H1 (cell line): ENCODE results near the gene RTN4RL1. TPM values are rescaled to one million over a fixed set of nuclear protein-coding genes. Genes with fewer than 3 reads are reported as not detected.

Source experiments
- CTCF ChIA-PET: fragments of 300-600 bp; sonication (Branson Sonifier 250); formaldehyde crosslinking; loops from one replicate; lab custom pipeline; 2021; ENCODE audit not compliant: partially characterized antibody; lab: Charles Lee
- POLR2A ChIA-PET: fragments of 300-600 bp; sonication (Branson Sonifier 250); formaldehyde crosslinking; loops from one replicate; lab custom pipeline; 2021; ENCODE audit warnings: inconsistent platforms; ENCODE audit not compliant: partially characterized antibody; lab: Charles Lee
- DNase-seq, 2 experiments: peaks; one replicate each; pipeline versions ENCODE4 v3.0.0 to v3.0.0-alpha.2; 2010 to 2022; ENCODE audit warnings: low spot score in 2 of 2, low read depth in 1 of 2, mixed read lengths in 1 of 2
- FAIRE-seq: peaks from 2 replicates; lab custom pipeline; 2011; peaks lifted over from hg19 to GRCh38; lab: Jason Lieb, UNC
- H2AFZ ChIP-seq: 2 replicates; pipeline ENCODE4 v1.8.1; 2012; ENCODE audit warnings: low read length, inconsistent platforms
- H2AK5ac ChIP-seq: 2 replicates; pipeline ENCODE4 v1.6.1; 2013; ENCODE audit warnings: low read depth, low read length
- H2BK120ac ChIP-seq: replicated peaks from 2 replicates; pipeline ENCODE3; 2013; ENCODE audit warnings: low read depth, low read length, inconsistent platforms
- H2BK12ac ChIP-seq: 2 replicates; pipeline ENCODE4 v1.6.1; 2013; ENCODE audit warnings: low read depth, low read length
- H2BK15ac ChIP-seq: 2 replicates; pipeline ENCODE4 v1.6.1; 2013; ENCODE audit warnings: low read length
- H2BK20ac ChIP-seq: 2 replicates; pipeline ENCODE4 v1.6.1; 2013; ENCODE audit warnings: low read length
- H2BK5ac ChIP-seq: 2 replicates; pipeline ENCODE4 v1.6.1; 2013; ENCODE audit warnings: low read depth, low read length
- H3K14ac ChIP-seq: 2 replicates; pipeline ENCODE4 v1.6.1; 2013; ENCODE audit warnings: inconsistent platforms; ENCODE audit not compliant: insufficient read length
- H3K18ac ChIP-seq: 2 replicates; pipeline ENCODE4 v1.6.1; 2013; ENCODE audit warnings: low read length; ENCODE audit errors: extremely low read depth
- H3K23ac ChIP-seq: 2 replicates; pipeline ENCODE4 v1.6.1; 2013; ENCODE audit warnings: inconsistent platforms; ENCODE audit not compliant: insufficient read length
- H3K23me2 ChIP-seq: 2 replicates; pipeline ENCODE4 v1.6.1; 2013; ENCODE audit warnings: low read depth, low read length
- H3K27ac ChIP-seq: 2 replicates; pipeline ENCODE4 v1.6.1; 2011; ENCODE audit warnings: low read depth, low read length, inconsistent platforms
- H3K27me3 ChIP-seq, 4 experiments: replicated peaks in 1 of 4; 1 replicate in 1 of 4; 2 replicates in 3 of 4; pipeline versions ENCODE4 v1.6.1 to v1.8.1; 2011 to 2013; ENCODE audit warnings: low read length in 3 of 4, mild to moderate bottlenecking in 3 of 4, inconsistent platforms in 2 of 4, mixed read lengths in 2 of 4, moderate library complexity in 1 of 4; ENCODE audit not compliant: control insufficient read depth in 3 of 4, insufficient read depth in 3 of 4; ENCODE audit errors: extremely low read depth in 1 of 4
- H3K36me3 ChIP-seq, 4 experiments: 2 replicates each; pipeline versions ENCODE4 v1.6.1 to v1.8.1; 2011 to 2013; ENCODE audit warnings: mild to moderate bottlenecking in 4 of 4, low read length in 3 of 4, moderate library complexity in 2 of 4, control low read depth in 1 of 4, inconsistent platforms in 1 of 4; ENCODE audit not compliant: insufficient read depth in 4 of 4, control insufficient read depth in 2 of 4
- H3K4ac ChIP-seq: replicated peaks from 2 replicates; pipeline ENCODE3; 2013; ENCODE audit warnings: low read length, low read depth, mixed read lengths, inconsistent platforms; ENCODE audit not compliant: insufficient read length
- H3K4me1 ChIP-seq, 4 experiments: replicated peaks in 1 of 4; 1 replicate in 1 of 4; 2 replicates in 3 of 4; pipeline versions ENCODE4 v1.6.1 to v1.8.1; 2011 to 2013; ENCODE audit warnings: low read length in 3 of 4, inconsistent platforms in 2 of 4, mixed read lengths in 1 of 4; ENCODE audit not compliant: insufficient read depth in 4 of 4, control insufficient read depth in 3 of 4
- H3K4me2 ChIP-seq, 2 experiments: 2 replicates each; pipeline versions ENCODE4 v1.6.1 to v1.8.1; 2011 to 2013; ENCODE audit warnings: low read depth in 2 of 2, low read length in 2 of 2, control low read depth in 1 of 2, inconsistent platforms in 1 of 2, mild to moderate bottlenecking in 1 of 2; ENCODE audit not compliant: insufficient read depth in 1 of 2
- H3K4me3 ChIP-seq, 4 experiments: fragments of 200-600, 300-600 bp in 1 of 4; sonication (generic), shearing (Covaris generic), sonication (Bioruptor Twin) in 1 of 4; 2 replicates each; pipeline versions ENCODE4 v1.5.1 to v1.8.1; 2011 to 2016; ENCODE audit warnings: low read length in 4 of 4, low read depth in 3 of 4, control low read depth in 2 of 4, inconsistent platforms in 2 of 4, mild to moderate bottlenecking in 2 of 4, mixed read lengths in 1 of 4, moderate library complexity in 1 of 4; ENCODE audit not compliant: insufficient read depth in 2 of 4; ENCODE audit errors: extremely low read depth in 1 of 4
- H3K56ac ChIP-seq: replicated peaks from 2 replicates; pipeline ENCODE3; 2013; ENCODE audit warnings: low read depth, mild to moderate bottlenecking, mixed read lengths, low read length, inconsistent platforms; ENCODE audit not compliant: insufficient read length
- H3K79me1 ChIP-seq: 2 replicates; pipeline ENCODE4 v1.6.1; 2013; ENCODE audit warnings: low read depth, low read length, control low read depth
- H3K79me2 ChIP-seq, 2 experiments: 2 replicates each; pipeline versions ENCODE4 v1.6.1 to v1.8.1; 2012 to 2013; ENCODE audit warnings: low read length in 2 of 2, mild to moderate bottlenecking in 2 of 2, inconsistent platforms in 1 of 2; ENCODE audit not compliant: insufficient read depth in 2 of 2, control insufficient read depth in 1 of 2
- H3K9ac ChIP-seq, 4 experiments: replicated peaks in 1 of 4; 1 replicate in 1 of 4; 2 replicates in 3 of 4; pipeline versions ENCODE4 v1.6.1 to v1.8.1; 2011 to 2013; ENCODE audit warnings: low read depth in 3 of 4, low read length in 3 of 4, control low read depth in 2 of 4, mild to moderate bottlenecking in 2 of 4, moderate library complexity in 2 of 4, inconsistent platforms in 1 of 4; ENCODE audit errors: extremely low read depth in 1 of 4
- H3K9me3 ChIP-seq, 2 experiments: 2 replicates each; pipeline versions ENCODE4 v1.6.1 to v1.8.1; 2012 to 2013; ENCODE audit warnings: mild to moderate bottlenecking in 2 of 2, moderate library complexity in 2 of 2, control low read depth in 1 of 2, inconsistent platforms in 1 of 2, low read depth in 1 of 2, low read length in 1 of 2, mixed read lengths in 1 of 2; ENCODE audit not compliant: insufficient read depth in 2 of 2
- H4K20me1 ChIP-seq, 2 experiments: replicated peaks in 1 of 2; 2 replicates each; pipeline versions ENCODE3 to v1.8.1; 2011 to 2013; ENCODE audit warnings: inconsistent platforms in 2 of 2, low read length in 2 of 2, mild to moderate bottlenecking in 1 of 2; ENCODE audit not compliant: insufficient read depth in 2 of 2, control insufficient read depth in 1 of 2
- H4K5ac ChIP-seq: 2 replicates; pipeline ENCODE4 v1.6.1; 2013; ENCODE audit warnings: low read length, low read depth, mixed read lengths, inconsistent platforms; ENCODE audit not compliant: insufficient read length
- H4K8ac ChIP-seq: 2 replicates; pipeline ENCODE4 v1.8.0; 2013; ENCODE audit warnings: mild to moderate bottlenecking, moderate library complexity, low read length, inconsistent platforms; ENCODE audit not compliant: insufficient read depth; ENCODE audit errors: extremely low read depth
- H4K91ac ChIP-seq: replicated peaks from 2 replicates; pipeline ENCODE3; 2013; ENCODE audit warnings: low read length, mixed read lengths, inconsistent platforms; ENCODE audit not compliant: insufficient read length
- ATF3 ChIP-seq: IDR thresholded peaks from 2 replicates; pipeline ENCODE4 v1.6.1; 2011; ENCODE audit warnings: low read depth, mild to moderate bottlenecking, low read length; ENCODE audit not compliant: insufficient read depth
- CBX8 ChIP-seq: fragments of 300-800, 300-1000 bp; sonication (generic); IDR thresholded peaks from 2 replicates; pipeline ENCODE4 v1.7.1; 2016; ENCODE audit warnings: low read depth, low read length, borderline replicate concordance
- E2F6 ChIP-seq: IDR thresholded peaks from 2 replicates; pipeline ENCODE4 v1.6.1; 2012; ENCODE audit warnings: inconsistent platforms
- EZH2 ChIP-seq: fragments of 200-600 bp; sonication (generic); IDR thresholded peaks from 2 replicates; pipeline ENCODE4 v1.7.1; 2012; ENCODE audit warnings: low read depth, mild to moderate bottlenecking, moderate library complexity, low read length, inconsistent platforms; ENCODE audit not compliant: severe bottlenecking
- FOSL1 ChIP-seq: IDR thresholded peaks from 2 replicates; pipeline ENCODE4 v1.6.1; 2011; ENCODE audit warnings: mild to moderate bottlenecking, low read depth, low read length, moderate library complexity; ENCODE audit not compliant: insufficient read depth
- GTF2F1 ChIP-seq: IDR thresholded peaks from 2 replicates; pipeline ENCODE4 v1.6.1; 2012; ENCODE audit warnings: low read depth, low read length, improper control_type of control experiment, borderline replicate concordance
- NRF1 ChIP-seq: IDR thresholded peaks from 2 replicates; pipeline ENCODE4 v1.6.1; 2011; ENCODE audit warnings: mild to moderate bottlenecking, low read depth, low read length, improper control_type of control experiment
- PHF8 ChIP-seq: fragments of 200-600 bp; sonication (generic); conservative IDR thresholded peaks from 2 replicates; pipeline ENCODE4 v1.7.1; 2012; ENCODE audit warnings: low read depth, mild to moderate bottlenecking, inconsistent platforms, low read length, moderate library complexity
- POLR2AphosphoS5 ChIP-seq: IDR thresholded peaks from 2 replicates; pipeline ENCODE4 v1.6.1; 2011; ENCODE audit warnings: low read depth, low read length
- RNF2 ChIP-seq: fragments of 200-900, 300-1000 bp; sonication (generic); IDR thresholded peaks from 2 replicates; pipeline ENCODE4 v1.7.1; 2016; ENCODE audit warnings: borderline replicate concordance, low read depth, mild to moderate bottlenecking, antibody characterized with exemption, low read length; ENCODE audit not compliant: poor library complexity, severe bottlenecking; ENCODE audit errors: missing control alignments
- YY1 ChIP-seq: IDR thresholded peaks from 2 replicates; pipeline ENCODE4 v1.6.1; 2011; ENCODE audit warnings: low read depth, mild to moderate bottlenecking, low read length
- WGBS, 2 experiments: shearing (Covaris generic) in 1 of 2; methylation state at CpG; one replicate each; pipeline versions ENCODE4 v1.1.6 to v1.1.7; 2013 to 2015; ENCODE audit warnings: low lambda C conversion rate in 2 of 2, mixed read lengths in 2 of 2, inconsistent platforms in 1 of 2, low coverage in 1 of 2, missing lambda C conversion rate in 1 of 2; ENCODE audit not compliant: insufficient replicate concordance in 2 of 2, insufficient coverage in 1 of 2, insufficient read length in 1 of 2; ENCODE audit errors: extremely low coverage in 1 of 2, missing lambda C conversion rate in 1 of 2; 5-methylcytosine and 5-hydroxymethylcytosine counted together
- polyA plus RNA-seq, 7 experiments: library from polyadenylated mRNA; depleted of rRNA in 3 of 7; stranded (reverse) in 5 of 7; unstranded in 2 of 7; fragments of >200 nt in 5 of 7; fragments of 200-250 nt in 2 of 7; gene quantifications; 1 replicate in 5 of 7; 2 replicates in 1 of 7; 4 replicates in 1 of 7; pipeline versions ENCODE4 v1.2.1 to v1.2.3, GENCODE V29; 2011 to 2013; ENCODE audit warnings: missing spikeins in 2 of 7, mixed read lengths in 2 of 7
- total RNA-seq: library from RNA; stranded (reverse); fragmentation: NEBNext Ultra II Directional; extraction: Animal tissue kit (Norgen Biotek cat#: 25700); gene quantifications from 2 replicates; pipeline ENCODE4 v1.2.1, GENCODE V29; 2021

The RTN4RL1 gene
- total and polyA plus RNA-seq, 2 of the 8 experiments (the other 6 are each of a cell fraction or from before 2014, with no cell fraction given): 0.09 TPM; not detected in 1

DNA sequence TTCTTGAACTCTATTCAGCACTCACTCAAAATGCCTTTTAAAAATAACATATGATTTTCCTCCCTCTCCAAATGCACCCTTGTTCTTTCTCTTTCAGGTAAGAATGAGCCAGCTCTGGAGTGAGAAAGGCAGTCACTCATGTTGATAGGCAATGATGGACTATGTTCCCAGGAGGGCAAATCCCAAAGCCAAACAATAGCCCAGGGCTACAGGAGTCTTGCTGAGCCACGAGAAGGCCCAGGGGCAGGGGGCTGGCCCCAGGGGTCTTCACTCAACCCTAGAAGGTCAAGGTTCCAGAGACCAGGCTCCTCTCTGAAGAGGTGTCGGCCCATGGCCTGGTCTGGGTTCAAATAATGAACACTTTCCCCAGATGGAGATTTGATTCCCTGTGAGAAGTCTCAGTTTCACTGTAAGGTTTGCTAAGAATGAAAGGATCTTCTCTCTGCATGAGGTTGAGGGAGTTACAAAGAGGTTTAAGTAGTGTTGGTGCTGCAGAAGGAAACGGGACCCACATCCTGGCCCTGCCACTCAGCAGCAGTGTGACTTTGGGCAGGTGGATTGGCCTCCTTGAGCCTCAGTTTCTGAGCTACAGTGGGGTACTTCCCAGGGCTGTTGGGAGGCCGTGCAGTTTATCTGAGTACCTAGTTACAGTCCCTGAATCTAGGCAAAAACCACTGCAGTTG lies 49.0 kb downstream of the RTN4RL1 start:
- no peak overlapping the region for H4K91ac ChIP-seq
- H3K27ac ChIP-seq: no peak overlapping the region
- H4K20me1 ChIP-seq: peaks cover 0 to 3% of the 10 kb centered on the region in 2 experiments
- H3K79me1 ChIP-seq: no peaks in the 10 kb centered on the region
- no peaks in the 10 kb centered on the region for H3K23me2 ChIP-seq
- peaks cover 0 to 6% (median 0%) of the 10 kb centered on the region in 4 experiments; a peak in 3 of 7 replicates for H3K4me1 ChIP-seq
- ChIA-PET CTCF (interaction anchor here (0.6 to 1.1 kb wide), 3 partner anchors 15 to 74 kb away, joined by 3 read pairs; no protein-coding TSS in a partner anchor), POLR2A (no interaction called here)
- WGBS, 2 experiments: 77% methylated on average over 4 of the region's 4 CpGs; no CpG with 5 or more reads in 1 of the 2 experiments
- no peak overlapping the region; the same call in 1 of the 2 replicates for H4K8ac ChIP-seq
- no peak overlapping the region for H4K5ac ChIP-seq
- H3K79me2 ChIP-seq: no peaks in the 10 kb centered on the region
- H3K4ac ChIP-seq: no peak overlapping the region
- H3K9me3 ChIP-seq: no peaks in the 10 kb centered on the region
- no peak overlapping the region for H2BK15ac ChIP-seq
- no peak overlapping the region for H3K18ac ChIP-seq
- no peak overlapping the region for H3K4me2 ChIP-seq
- H2BK20ac ChIP-seq: no peak overlapping the region
- H2BK12ac ChIP-seq: no peak overlapping the region
- no peak overlapping the region for H3K56ac ChIP-seq
- H3K27me3 ChIP-seq: peaks cover 0 to 16% (median 10%) of the 10 kb centered on the region in 4 experiments; a peak in 5 of 7 replicates
- DNase-seq (no peak), FAIRE-seq (no peak)
- H3K4me3 ChIP-seq: no peak overlapping the region
- no peak overlapping the region for H2BK5ac ChIP-seq
- no peak overlapping the region for H3K9ac ChIP-seq
- no peak overlapping the region for H3K14ac ChIP-seq
- H3K36me3 ChIP-seq: no peaks in the 10 kb centered on the region
- H3K23ac ChIP-seq: no peak overlapping the region
- no peak overlapping the region for H2BK120ac ChIP-seq
- no peak overlapping the region for H2AK5ac ChIP-seq
- H2AFZ ChIP-seq: no peak overlapping the region
- TF ChIP-seq YY1 (no peak), CBX8 (no peak), E2F6 (no peak), FOSL1 (no peak), PHF8 (no peak), EZH2 (no peak), GTF2F1 (no peak), ATF3 (no peak), POLR2AphosphoS5 (no peak), RNF2 (no peak), NRF1 (no peak)
